ENCODE measurements around the gene F3. TPM values are rescaled to one million over a fixed set of nuclear protein-coding genes. Genes with fewer than 3 reads are reported as not detected.

Gene F3
- total and polyA plus RNA-seq, 9 of the 15 experiments (the other 6 are each of a cell fraction or from before 2014, with no cell fraction given), result 0.24 to 0.28 TPM; not detected in 7

DNA sequence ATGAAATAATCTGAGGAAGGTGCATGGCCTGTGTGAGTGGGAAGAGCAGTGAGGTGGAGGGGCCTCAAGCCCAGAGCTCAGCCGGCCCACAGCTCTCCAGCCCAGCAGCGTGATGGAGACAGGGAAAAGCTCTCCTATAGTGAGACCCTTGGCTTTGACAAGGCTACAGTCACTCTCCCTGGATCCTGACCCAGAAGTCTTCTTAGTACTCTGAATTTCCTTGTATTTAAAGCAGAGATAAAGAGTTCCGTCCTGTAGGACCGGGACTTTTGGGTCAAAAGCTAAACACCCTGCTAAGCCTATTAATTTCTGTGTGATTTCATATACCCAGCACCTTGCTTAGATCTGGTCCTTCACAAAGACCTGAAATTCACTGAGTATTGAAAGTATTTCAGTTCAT, 48.2 kb upstream of the F3 start:
- no peak overlapping the region for H3K9ac ChIP-seq (ENCODE audit: insufficient read depth in 1 of 2, low read depth in 2 of 2, low read length in 2 of 2)
- ChIA-PET POLR2A (no interaction called here), CTCF (ENCODE audit: low intra/inter-chr PET ratio) (no interaction called here)
- H3K36me3 ChIP-seq (ENCODE audit: control insufficient read depth, insufficient read depth, low read length), result no peaks in the 10 kb centered on the region
- no peaks in the 10 kb centered on the region for H3K9me3 ChIP-seq (replicated peaks; ENCODE audit: control insufficient read depth, insufficient read depth, low read depth, low read length)
- no peaks in the 10 kb centered on the region; a peak in 1 of 5 replicates for H3K4me1 ChIP-seq (replicated peaks in 1 of 2; ENCODE audit: control insufficient read depth in 2 of 2, insufficient read depth in 2 of 2, low read length in 2 of 2)
- WGBS (ENCODE audit: insufficient coverage, low coverage, missing lambda C conversion rate), result 2% methylated on average over 4 of the region's 4 CpGs
- H3K79me2 ChIP-seq (ENCODE audit: control insufficient read depth, insufficient read depth, low read length), result no peaks in the 10 kb centered on the region
- no peaks in the 10 kb centered on the region for H4K20me1 ChIP-seq (replicated peaks; ENCODE audit: control insufficient read depth, insufficient read depth, low read length)
- no peak overlapping the region for H3K27ac ChIP-seq (ENCODE audit: extremely low read depth, low read depth, low read length)
- intact Hi-C loops (cut with micrococcal nuclease), result no loop called here
- BruUV-seq (replicated peaks), result no TSS peak
- TF ChIP-seq TBP (optimal IDR thresholded peaks at IDR 0.05; ENCODE audit: low read depth, low read length) (no peak), ZBTB8A (IDR thresholded peaks at IDR 0.05; ENCODE audit: partially characterized antibody) (no peak), ZFX (CRISPR knock-in tag; IDR thresholded peaks at IDR 0.05) (no peak), IRF9 (tag; IDR thresholded peaks at IDR 0.05) (no peak), ERF (CRISPR knock-in tag; IDR thresholded peaks at IDR 0.05) (no peak), ZNF644 (tag; IDR thresholded peaks at IDR 0.05; ENCODE audit: low read depth) (no peak), ZBTB7A (IDR thresholded peaks at IDR 0.05; ENCODE audit: borderline replicate concordance, control insufficient read depth, low read depth, low read length) (no peak)
- TF ChIP-seq, protein P1, sequence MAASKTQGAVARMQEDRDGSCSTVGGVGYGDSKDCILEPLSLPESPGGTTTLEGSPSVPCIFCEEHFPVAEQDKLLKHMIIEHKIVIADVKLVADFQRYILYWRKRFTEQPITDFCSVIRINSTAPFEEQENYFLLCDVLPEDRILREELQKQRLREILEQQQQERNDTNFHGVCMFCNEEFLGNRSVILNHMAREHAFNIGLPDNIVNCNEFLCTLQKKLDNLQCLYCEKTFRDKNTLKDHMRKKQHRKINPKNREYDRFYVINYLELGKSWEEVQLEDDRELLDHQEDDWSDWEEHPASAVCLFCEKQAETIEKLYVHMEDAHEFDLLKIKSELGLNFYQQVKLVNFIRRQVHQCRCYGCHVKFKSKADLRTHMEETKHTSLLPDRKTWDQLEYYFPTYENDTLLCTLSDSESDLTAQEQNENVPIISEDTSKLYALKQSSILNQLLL (CRISPR knock-in tag; IDR thresholded peaks at IDR 0.05; ENCODE audit: borderline replicate concordance), result no peak
- ATAC-seq, result no peak
- H2AFZ ChIP-seq (ENCODE audit: low read depth, low read length), result no peak overlapping the region
- no peak overlapping the region for H3K4me3 ChIP-seq
- no peak for FAIRE-seq
- in situ Hi-C loops (cut with MboI), result no loop called here
- no peak overlapping the region for H3K4me2 ChIP-seq (ENCODE audit: insufficient read depth, low read length)
- peaks cover 16 to 28% of the 10 kb centered on the region in 2 experiments; a peak in 4 of 5 replicates for H3K27me3 ChIP-seq (ENCODE audit: control insufficient read depth in 2 of 2, insufficient read depth in 2 of 2, low read length in 2 of 2)
- no peak for DNase-seq (ENCODE audit: extremely low read depth in 1 of 4, low spot score in 3 of 4)
- H3K9me1 ChIP-seq (ENCODE audit: control insufficient read depth, insufficient read depth, low read length), result no peaks in the 10 kb centered on the region

All from K562 (cell line).